Esophagus (tissue), 2 donors: ENCODE results near the gene TSHZ2. TPM values are rescaled to one million over a fixed set of nuclear protein-coding genes. Genes with fewer than 3 reads are reported as not detected.

Source experiments
- H3K27ac ChIP-seq, 2 donors: one replicate each; pipeline ENCODE4 v1.5.1; 2013; ENCODE audit warnings: low read depth in 2 of 2, mild to moderate bottlenecking in 2 of 2, inconsistent platforms in 1 of 2, low read length in 1 of 2, moderate library complexity in 1 of 2
- H3K27me3 ChIP-seq, 2 donors: one replicate each; pipeline ENCODE4 v1.6.1; 2013; ENCODE audit warnings: low read length in 2 of 2, control low read depth in 1 of 2, mild to moderate bottlenecking in 1 of 2; ENCODE audit not compliant: insufficient read depth in 2 of 2, control insufficient read depth in 1 of 2
- H3K36me3 ChIP-seq, 2 donors: one replicate each; pipeline ENCODE4 v1.6.1; 2013; ENCODE audit warnings: low read length in 1 of 2; ENCODE audit not compliant: control insufficient read depth in 2 of 2, insufficient read depth in 2 of 2
- H3K4me1 ChIP-seq, 2 donors: one replicate each; pipeline ENCODE4 v1.6.1; 2013; ENCODE audit warnings: low read length in 1 of 2; ENCODE audit not compliant: control insufficient read depth in 2 of 2, insufficient read depth in 2 of 2
- H3K4me3 ChIP-seq, 2 donors: one replicate each; pipeline ENCODE4 v1.5.1; 2013; ENCODE audit warnings: low read length in 2 of 2, mild to moderate bottlenecking in 2 of 2, low read depth in 1 of 2, moderate library complexity in 1 of 2
- H3K9me3 ChIP-seq, 2 donors: one replicate each; pipeline ENCODE4 v1.6.1; 2013; ENCODE audit warnings: mild to moderate bottlenecking in 2 of 2, low read depth in 1 of 2, low read length in 1 of 2, moderate library complexity in 1 of 2; ENCODE audit not compliant: control insufficient read depth in 2 of 2, insufficient read depth in 1 of 2
- WGBS, 2 donors: extraction: QIAGEN DNeasy Blood & Tissue Kit; methylation state at CpG; one replicate each; pipeline ENCODE4 v1.1.7; 2013; 5-methylcytosine and 5-hydroxymethylcytosine counted together
- polyA plus RNA-seq, 2 donors: library from polyadenylated mRNA; stranded (reverse); fragments of 200-250 nt; gene quantifications; one replicate each; pipeline ENCODE4 v1.2.3, GENCODE V29; 2013
- donor health status: healthy with polysubstance abuse.
- donor health status: Bipolar disorder and iron deficiency.

Gene TSHZ2
- polyA plus RNA-seq, 2 donors, result 4.6 to 11.7 TPM

DNA sequence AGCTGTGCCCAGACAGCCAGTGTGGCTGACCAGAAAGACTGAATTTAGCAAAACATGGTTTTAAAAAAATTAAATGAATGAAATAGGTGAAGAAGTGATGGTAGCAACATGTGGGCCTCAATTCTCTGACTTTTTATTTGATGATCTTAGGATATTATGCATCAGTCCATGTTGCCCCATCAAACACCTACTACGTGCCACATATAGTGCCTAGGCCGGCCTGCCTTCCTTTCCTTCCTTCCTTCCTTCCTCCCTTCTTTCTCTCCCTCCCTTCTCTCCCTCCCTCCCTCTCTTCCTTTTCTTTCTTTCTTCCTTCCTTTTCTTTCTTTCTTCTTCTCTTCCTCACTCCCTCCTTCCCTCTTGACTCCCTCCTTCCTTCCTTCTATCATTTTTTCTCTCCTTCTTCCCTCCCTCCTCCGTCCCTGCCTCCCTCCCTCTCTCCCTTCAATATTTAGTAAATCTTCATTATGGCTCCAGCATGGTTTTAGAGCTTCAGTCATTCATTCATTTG is 209.8 kb downstream of the TSHZ2 start:
- Histone ChIP-seq H3K4me1 (no peaks in the 10 kb centered on the region), H3K36me3 (no peaks in the 10 kb centered on the region), H3K27ac (no peak overlapping the region), H3K4me3 (no peak overlapping the region), H3K9me3 (no peaks in the 10 kb centered on the region), H3K27me3 (no peaks in the 10 kb centered on the region)
- 89 to 93% methylated on average over 3 of the region's 3 CpGs for WGBS, 2 donors

DNA sequence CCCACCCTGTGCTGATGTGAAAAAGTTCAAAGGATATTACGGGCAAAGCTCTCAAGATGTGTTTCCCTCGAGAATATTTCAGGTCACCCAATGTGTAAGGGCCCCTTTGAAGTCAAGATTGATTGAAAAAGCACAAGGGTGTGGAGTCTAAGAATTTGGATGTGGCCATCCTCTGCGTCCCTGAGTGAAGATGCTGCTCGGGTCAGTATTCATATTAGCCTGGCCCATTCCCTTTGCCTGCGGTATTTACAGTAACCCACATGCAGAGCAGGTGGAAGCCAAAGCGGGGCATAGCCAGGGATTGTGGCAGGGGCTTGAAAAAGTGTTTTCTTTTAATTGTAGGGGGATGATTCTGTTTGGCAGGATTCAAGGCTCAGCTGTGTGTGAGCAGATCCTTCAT is 211.0 kb downstream of the TSHZ2 start:
- Histone ChIP-seq H3K4me3 (no peak overlapping the region), H3K4me1 (no peaks in the 10 kb centered on the region), H3K27ac (no peak overlapping the region), H3K9me3 (no peaks in the 10 kb centered on the region), H3K36me3 (no peaks in the 10 kb centered on the region), H3K27me3 (no peaks in the 10 kb centered on the region)
- 87 to 92% methylated on average over 6 of the region's 6 CpGs for WGBS, 2 donors

DNA sequence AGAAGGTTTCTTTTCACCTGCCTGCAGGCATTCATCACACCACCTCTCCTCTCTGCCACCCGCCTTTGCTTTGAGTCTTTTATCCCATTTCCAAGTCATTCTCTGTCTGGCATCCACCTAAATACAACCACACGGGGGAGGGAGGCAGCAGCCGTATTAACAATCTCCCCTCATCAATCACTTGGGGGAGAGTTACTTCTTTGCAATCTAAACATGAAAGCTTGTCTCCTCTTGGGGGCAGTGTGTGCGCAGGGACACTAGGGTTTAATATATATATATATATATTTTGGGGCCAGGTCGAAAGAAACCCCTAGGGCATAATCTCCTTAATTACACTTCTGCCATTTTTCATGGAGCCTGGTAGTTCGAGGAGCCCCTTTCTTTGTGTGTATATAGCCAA is 214.5 kb downstream of the TSHZ2 start:
- Histone ChIP-seq H3K4me3 (no peak overlapping the region), H3K36me3 (no peaks in the 10 kb centered on the region), H3K4me1 (no peaks in the 10 kb centered on the region), H3K9me3 (no peaks in the 10 kb centered on the region), H3K27ac (no peak overlapping the region), H3K27me3 (no peaks in the 10 kb centered on the region)
- WGBS, 2 donors, result 65 to 71% methylated on average over 6 of the region's 6 CpGs

DNA sequence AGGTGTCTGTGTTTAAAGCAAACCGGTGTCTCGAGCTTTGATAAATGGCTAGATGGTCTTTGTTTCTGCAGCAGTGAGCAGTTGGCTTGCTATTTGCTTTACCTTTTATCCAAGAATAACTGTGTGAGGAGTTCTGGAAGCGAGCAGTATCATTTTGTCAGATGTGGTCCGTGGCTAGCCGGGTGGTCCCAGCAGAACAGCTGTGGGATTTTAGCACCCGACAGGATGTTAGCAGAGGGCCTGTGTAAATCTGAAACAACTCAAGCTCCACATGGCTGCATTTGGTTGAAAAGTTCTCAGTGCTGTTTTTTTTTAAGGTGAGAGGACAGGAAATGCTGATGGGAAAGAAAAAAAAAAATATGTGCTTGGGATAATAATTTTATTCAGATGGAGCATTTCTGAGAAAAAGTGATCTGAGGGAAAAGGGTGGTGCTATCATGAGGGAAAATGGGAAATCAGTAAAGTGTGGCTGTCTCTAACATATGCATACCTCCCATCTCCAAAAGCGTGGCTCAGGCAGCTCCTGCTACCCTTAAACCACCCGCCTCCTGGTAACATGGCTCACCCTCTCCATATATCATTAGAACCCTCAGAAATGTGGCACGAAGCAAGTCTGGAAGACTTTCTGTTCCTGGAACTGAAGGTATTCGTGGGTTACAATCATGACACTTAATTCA is 215.4 kb downstream of the TSHZ2 start:
- WGBS, 2 donors, result 72 to 73% methylated on average over 10 of the region's 10 CpGs
- no peaks in the 10 kb centered on the region for H3K36me3 ChIP-seq
- no peaks in the 10 kb centered on the region for H3K4me1 ChIP-seq
- H3K4me3 ChIP-seq, result no peak overlapping the region
- H3K27ac ChIP-seq, result no peak overlapping the region
- no peaks in the 10 kb centered on the region for H3K27me3 ChIP-seq
- no peaks in the 10 kb centered on the region for H3K9me3 ChIP-seq

DNA sequence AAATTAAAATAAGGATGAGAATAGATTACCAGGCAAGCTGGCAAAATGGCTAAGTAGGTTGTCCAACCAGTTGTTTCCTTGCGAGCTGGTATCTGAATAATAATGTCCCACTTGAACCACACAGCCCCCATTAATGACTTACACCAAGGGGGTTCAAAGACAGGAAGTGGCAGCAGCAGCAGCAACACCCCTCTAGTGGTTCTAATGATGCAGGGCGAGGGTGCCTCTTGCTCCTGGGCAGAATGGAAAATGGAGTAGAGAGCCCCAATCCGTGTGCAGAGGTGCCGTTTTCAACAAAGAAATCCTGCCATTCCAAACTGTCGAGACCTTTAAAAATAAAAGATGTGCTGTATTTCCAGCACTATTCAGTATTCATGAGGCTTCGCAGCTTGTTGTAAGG is 218.1 kb downstream of the TSHZ2 start:
- H3K4me1 ChIP-seq, result no peaks in the 10 kb centered on the region
- no peaks in the 10 kb centered on the region for H3K9me3 ChIP-seq
- H3K27me3 ChIP-seq, result no peaks in the 10 kb centered on the region
- 90 to 94% methylated on average over 6 of the region's 6 CpGs for WGBS, 2 donors
- H3K36me3 ChIP-seq, result no peaks in the 10 kb centered on the region
- H3K4me3 ChIP-seq, result no peak overlapping the region
- no peak overlapping the region for H3K27ac ChIP-seq

DNA sequence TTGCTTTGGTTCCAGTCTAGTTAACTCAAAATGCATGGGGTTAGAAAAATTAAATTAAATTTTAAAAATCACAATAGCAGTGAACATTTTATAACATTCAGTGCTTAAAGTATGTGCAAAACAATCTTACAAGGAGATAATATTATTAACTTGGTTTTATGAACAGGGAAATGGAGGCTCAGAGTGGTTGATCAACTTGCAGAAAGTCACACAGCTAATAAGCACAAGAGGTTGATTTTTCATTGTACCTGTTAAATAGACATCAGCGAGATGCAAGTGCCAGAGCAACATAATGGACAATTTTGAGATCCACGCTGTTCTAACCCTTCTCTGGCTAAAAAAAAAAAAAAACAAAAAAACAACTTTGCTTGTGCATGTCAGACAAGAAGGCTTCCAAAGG is 219.8 kb downstream of the TSHZ2 start:
- Histone ChIP-seq H3K36me3 (no peaks in the 10 kb centered on the region), H3K27ac (no peak overlapping the region), H3K9me3 (no peaks in the 10 kb centered on the region), H3K27me3 (no peaks in the 10 kb centered on the region), H3K4me1 (no peaks in the 10 kb centered on the region), H3K4me3 (no peak overlapping the region)
- 83 to 85% methylated on average over 2 of the region's 2 CpGs for WGBS, 2 donors

DNA sequence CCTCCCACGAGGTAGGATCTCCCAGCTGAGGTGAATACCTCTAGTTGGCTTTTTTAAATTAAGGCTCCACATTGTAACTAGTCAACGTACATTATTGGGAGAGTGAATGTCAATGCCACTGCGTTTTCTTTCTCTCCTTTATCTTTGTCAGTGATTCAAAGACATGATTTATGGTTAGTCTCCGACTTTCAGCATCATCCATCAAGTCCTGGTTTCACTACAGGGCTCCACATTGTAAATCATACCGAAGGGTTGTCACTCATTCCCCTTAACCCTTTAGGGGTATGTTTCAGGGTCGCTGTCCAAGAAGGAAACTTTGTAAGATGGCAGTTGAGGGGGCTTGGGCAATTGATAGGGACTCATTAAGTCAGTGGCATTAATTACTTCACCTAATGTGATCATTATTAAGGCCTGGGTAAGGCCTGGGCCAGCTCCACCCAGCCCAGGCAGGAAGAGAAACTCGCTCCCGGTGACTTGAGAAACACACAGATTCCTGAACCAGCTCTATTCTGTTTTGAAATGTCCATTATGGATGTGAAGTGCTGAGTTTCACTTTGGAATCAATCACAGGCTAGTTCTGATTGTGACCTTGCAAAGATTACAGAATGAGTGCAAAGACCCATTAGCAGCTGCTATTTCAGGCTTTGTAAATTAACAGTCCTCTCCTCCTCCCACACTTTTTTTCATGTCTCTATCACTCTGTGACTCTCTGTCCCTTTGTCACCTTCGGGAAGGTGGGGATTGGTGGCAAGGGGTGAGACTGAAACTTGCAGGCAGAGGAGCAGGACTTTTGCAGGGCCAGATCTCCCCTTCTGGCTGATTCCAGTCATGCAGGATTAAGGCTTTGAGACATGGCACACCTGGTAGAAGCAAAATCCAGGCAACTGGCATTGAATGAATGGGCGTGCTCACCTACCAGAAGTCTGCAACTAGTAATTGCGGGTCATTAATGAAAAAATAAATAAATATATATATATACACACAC is 222.4 kb downstream of the TSHZ2 start:
- Histone ChIP-seq H3K4me1 (no peaks in the 10 kb centered on the region), H3K36me3 (no peaks in the 10 kb centered on the region), H3K27me3 (peaks cover 0 to under 1% of the 10 kb centered on the region in 2 donors), H3K9me3 (no peaks in the 10 kb centered on the region), H3K27ac (no peak overlapping the region), H3K4me3 (no peak overlapping the region)
- 62 to 78% methylated on average over 11 of the region's 11 CpGs for WGBS, 2 donors

DNA sequence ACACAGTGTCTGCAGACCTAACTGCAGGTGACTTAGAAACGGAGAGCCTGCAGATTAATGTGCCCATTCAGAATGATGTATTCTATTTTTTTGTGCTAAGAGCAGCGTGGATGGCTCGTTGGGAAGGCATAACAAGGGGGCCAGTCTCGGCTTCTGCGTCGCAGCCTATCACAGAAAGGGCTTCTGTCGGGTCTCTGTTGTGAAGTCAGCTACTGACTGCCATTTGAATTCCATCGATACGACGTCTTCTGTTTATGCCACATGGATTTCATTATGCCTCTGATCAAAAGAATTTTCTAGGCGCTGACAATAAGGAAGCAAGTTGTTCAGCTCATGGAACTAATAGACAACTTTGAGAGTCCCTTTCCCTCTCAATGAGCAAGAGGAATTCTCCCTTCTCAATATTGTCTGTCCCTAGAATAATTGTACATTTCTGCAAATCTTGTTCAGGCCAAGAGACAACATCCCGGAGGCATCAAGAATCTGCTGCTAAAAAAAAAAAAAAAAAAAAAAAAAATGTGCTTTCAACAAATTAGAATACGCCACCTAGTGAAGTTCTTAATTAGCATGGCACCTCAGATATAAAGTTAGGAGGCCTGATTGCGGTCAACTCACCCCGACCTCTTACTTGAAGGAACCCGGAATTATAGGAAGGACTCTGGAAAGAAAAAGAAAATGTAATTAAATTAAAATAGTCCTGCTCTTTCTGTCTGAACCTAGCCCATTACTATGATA is 223.9 kb downstream of the TSHZ2 start:
- Histone ChIP-seq H3K27ac (no peak overlapping the region), H3K9me3 (no peaks in the 10 kb centered on the region), H3K4me1 (no peaks in the 10 kb centered on the region), H3K27me3 (peaks cover 0 to 9% of the 10 kb centered on the region in 2 donors), H3K36me3 (no peaks in the 10 kb centered on the region), H3K4me3 (no peak overlapping the region)
- 69 to 79% methylated on average over 16 of the region's 16 CpGs for WGBS, 2 donors

DNA sequence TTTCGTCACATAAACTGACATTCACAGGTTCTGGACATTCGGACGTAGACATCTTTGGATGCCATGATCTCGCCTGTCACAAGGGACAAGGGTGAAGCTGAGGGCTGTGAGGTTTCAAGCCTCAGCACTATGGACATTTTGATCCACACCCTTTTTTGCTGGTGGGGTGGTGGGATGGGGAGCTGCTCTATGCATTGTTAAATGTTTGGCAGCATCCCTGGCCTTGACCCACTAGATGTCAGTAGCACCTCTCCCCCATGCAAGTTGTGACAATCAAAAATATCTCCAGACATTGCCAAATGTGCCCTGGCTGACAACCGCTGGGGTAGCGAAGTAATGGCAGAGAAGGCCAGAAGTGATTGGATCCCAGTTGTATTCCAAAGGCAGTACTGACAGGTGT is 229.4 kb downstream of the TSHZ2 start:
- Histone ChIP-seq H3K4me1 (peaks cover 0 to 2% of the 10 kb centered on the region in 2 donors), H3K4me3 (no peak overlapping the region), H3K27ac (no peak overlapping the region), H3K27me3 (peaks cover 0 to 9% of the 10 kb centered on the region in 2 donors), H3K9me3 (no peaks in the 10 kb centered on the region), H3K36me3 (no peaks in the 10 kb centered on the region)
- 93 to 94% methylated on average over 6 of the region's 6 CpGs for WGBS, 2 donors
